ENCODE measurements around the gene SUPT20H.

Gene SUPT20H

DNA sequence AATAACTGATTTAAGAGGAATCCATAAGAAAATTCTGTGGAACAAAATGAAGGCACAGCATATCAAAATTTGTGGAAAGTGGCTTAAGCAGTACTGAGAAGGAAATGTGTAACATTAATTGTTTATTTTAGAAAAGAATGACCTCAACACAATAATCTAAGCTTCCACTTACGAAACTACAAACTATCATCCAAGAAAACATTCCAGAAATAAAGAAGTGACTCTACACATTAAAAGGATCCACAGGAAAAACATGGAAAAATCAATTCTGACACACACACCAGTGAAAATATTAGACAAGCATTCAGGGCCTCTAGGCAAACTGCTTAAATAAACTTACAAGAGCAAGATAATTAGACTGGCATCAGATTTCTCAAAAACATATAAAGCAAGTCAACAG is 44.9 kb downstream of the SUPT20H start:
- TF ChIP-seq, protein P1, sequence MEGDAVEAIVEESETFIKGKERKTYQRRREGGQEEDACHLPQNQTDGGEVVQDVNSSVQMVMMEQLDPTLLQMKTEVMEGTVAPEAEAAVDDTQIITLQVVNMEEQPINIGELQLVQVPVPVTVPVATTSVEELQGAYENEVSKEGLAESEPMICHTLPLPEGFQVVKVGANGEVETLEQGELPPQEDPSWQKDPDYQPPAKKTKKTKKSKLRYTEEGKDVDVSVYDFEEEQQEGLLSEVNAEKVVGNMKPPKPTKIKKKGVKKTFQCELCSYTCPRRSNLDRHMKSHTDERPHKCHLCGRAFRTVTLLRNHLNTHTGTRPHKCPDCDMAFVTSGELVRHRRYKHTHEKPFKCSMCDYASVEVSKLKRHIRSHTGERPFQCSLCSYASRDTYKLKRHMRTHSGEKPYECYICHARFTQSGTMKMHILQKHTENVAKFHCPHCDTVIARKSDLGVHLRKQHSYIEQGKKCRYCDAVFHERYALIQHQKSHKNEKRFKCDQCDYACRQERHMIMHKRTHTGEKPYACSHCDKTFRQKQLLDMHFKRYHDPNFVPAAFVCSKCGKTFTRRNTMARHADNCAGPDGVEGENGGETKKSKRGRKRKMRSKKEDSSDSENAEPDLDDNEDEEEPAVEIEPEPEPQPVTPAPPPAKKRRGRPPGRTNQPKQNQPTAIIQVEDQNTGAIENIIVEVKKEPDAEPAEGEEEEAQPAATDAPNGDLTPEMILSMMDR (IDR thresholded peaks at IDR 0.05; ENCODE audit: control insufficient read depth, extremely low read depth, insufficient read depth) = no peak
- H3K4me3 ChIP-seq (ENCODE audit: low read depth, low read length) = no peak overlapping the region
- DNase-seq (ENCODE audit: low read depth) = no peak

DNA sequence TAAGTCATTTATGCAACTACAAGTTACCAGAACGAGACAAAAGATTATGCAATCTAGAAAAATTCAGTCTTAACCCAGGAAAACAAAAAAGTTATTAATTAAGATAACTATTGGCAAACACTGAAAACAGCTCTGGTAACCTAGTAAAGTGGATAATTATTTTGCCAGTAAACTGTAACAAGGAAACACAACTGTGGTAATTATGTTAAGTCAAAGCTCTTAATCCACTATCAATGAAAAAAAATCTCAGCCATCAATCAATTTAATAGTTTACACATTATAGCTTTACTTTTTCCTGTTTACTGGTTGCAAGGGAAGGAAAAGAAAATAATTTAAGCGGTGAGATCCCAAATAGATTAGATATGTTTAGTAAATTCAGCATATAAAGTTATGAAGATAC is 47.7 kb downstream of the SUPT20H start:
- no peak for DNase-seq (ENCODE audit: low read depth)
- TF ChIP-seq, protein P1 (IDR thresholded peaks at IDR 0.05; ENCODE audit: control insufficient read depth, extremely low read depth, insufficient read depth) = no peak
- H3K4me3 ChIP-seq (ENCODE audit: low read depth, low read length) = no peak overlapping the region

GRCh38 chr13:37011002-37011401 is 48.5 kb downstream of the SUPT20H start:
- no peak overlapping the region for H3K4me3 ChIP-seq (ENCODE audit: low read depth, low read length)
- TF ChIP-seq, protein P1 (IDR thresholded peaks at IDR 0.05; ENCODE audit: control insufficient read depth, extremely low read depth, insufficient read depth) = no peak
- no peak for DNase-seq (ENCODE audit: low read depth)

- no peak overlapping the region for H3K4me3 ChIP-seq (ENCODE audit: low read depth, low read length)
- no peak for DNase-seq (ENCODE audit: low read depth)
- TF ChIP-seq, protein P1 (IDR thresholded peaks at IDR 0.05; ENCODE audit: control insufficient read depth, extremely low read depth, insufficient read depth) = no peak
Measured at GRCh38 chr13:37010424-37010823, 49.1 kb downstream of the SUPT20H start.

DNA sequence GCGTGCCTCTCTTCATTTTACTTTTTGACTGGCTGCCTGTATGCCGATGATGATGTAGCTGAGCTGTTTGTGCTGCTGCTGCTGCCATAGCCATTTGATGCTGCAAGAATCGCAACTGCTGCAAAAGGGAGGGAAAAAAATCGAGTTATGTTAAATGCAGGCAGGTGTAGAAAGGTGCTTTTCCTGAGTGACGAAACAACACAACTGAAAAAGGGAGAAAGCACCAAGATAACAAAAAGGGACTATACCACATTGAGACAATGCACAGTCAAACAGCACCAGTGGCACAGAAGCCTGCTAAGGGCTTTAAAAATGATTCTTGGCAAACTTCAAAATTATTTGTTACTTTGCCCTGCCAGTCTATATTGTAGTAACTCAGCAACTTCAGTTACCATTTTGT is 49.8 kb downstream of the SUPT20H start:
- DNase-seq (ENCODE audit: low read depth) = no peak
- no peak overlapping the region for H3K4me3 ChIP-seq (ENCODE audit: low read depth, low read length)
- TF ChIP-seq, protein P1 (IDR thresholded peaks at IDR 0.05; ENCODE audit: control insufficient read depth, extremely low read depth, insufficient read depth) = no peak

GRCh38 chr13:37001921-37002250 is 57.6 kb downstream of the SUPT20H start:
- TF ChIP-seq, protein P1 (IDR thresholded peaks at IDR 0.05; ENCODE audit: control insufficient read depth, extremely low read depth, insufficient read depth) = no peak
- peak overlapping the region; percentile 96 for H3K4me3 ChIP-seq (ENCODE audit: low read depth, low read length)
- DNase-seq (ENCODE audit: low read depth) = no peak

- peak; percentile 47 for DNase-seq (ENCODE audit: low read depth)
- TF ChIP-seq, protein P1 (IDR thresholded peaks at IDR 0.05; ENCODE audit: control insufficient read depth, extremely low read depth, insufficient read depth) = peak; percentile 98
Measured at GRCh38 chr13:36999054-36999714, 60.3 kb downstream of the SUPT20H start, which contains the start of gene ALG5. TSS of gene ALG5 (minus strand) at chr13:36999340. CDS start at chr13:36999300, 40 bp downstream.

More at GRCh38 chr13:36999054-36999714, 60.3 kb downstream of the SUPT20H start, which contains the start of gene ALG5:
- H3K4me3 ChIP-seq (ENCODE audit: low read depth, low read length) = peak within 1 kb of the TSS; percentile 96

Data from LNCaP clone FGC (cell line).